ENCODE results near the gene CDK6.
"Not testable (repeated sequence)": the region's sequence is repeated elsewhere in the genome, so short reads cannot be mapped to it uniquely, and the experiment has no call there.

CDK6 gene

DNA sequence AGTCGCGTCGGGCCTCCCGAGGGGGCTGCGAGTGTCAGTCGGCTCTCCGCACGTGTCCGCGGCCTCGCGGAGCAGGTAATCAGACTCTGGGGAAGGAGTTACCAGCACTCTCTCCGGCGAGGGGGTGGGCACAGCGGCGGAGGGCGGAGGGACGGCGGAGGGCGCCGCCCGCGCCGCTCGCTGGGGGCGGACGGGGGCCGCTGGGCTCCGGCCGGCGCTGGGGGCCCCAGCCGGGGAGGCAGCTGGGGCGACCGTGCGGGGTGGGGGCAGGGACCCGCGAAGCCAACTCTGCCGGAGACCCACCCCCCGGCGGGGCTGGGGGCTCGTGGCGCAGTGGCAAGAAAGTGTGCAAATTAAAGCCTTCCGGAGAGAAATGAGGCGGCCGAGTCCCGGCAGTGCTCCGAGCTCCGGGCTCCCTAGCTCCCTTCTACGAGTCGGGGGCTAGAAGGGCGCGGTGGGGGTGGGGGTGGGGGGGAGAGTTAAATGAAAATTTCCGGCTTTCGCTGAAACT is at the start of gene CDK6:
CDK6 (minus strand) TSS at position 85 of the 511 bp plus-strand sequence. CDS start 3,250 bp downstream, outside the sequence.
- ATAC-seq = peak; percentile 21 to 22

DNA sequence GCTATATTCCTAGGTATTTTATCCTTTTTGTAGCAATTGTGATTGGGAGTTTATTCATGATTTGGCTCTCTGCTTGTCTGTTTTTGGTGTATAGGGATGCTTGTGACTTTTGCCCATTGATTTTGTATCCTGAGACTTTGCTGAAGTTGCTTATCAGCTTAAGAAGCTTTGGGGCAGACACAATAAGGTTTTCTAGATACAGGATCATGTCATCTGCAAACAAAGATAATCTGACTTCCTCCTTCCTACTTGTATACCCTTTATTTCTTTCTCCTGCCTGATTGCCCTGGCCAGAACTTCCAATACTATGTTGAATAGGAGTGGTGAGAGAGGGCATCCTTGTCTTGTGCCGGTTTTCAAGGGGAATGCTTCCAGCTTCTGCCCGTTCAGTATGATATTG is 49.7 kb upstream of the CDK6 start:
- not testable (repeated sequence) for ATAC-seq

DNA sequence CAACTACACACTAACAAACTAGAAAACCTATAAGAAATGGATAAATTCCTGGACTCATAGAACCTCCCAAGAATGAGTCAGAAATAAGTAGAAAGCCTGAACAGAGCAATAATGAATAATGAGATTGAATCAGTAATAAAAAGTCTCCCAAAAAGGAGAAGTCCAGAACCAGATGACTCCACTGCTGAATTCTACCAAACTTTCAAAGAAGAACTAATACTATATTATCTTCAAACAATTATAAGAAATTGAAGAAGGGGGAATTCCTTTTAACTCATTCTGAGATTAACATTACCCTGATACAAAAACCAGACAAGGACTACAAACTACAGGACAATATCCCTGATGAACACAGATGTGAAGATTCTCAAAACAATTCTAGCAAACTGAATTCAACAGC is 47.8 kb upstream of the CDK6 start:
- ATAC-seq = peak in 1 of 2 donors; percentile 57

DNA sequence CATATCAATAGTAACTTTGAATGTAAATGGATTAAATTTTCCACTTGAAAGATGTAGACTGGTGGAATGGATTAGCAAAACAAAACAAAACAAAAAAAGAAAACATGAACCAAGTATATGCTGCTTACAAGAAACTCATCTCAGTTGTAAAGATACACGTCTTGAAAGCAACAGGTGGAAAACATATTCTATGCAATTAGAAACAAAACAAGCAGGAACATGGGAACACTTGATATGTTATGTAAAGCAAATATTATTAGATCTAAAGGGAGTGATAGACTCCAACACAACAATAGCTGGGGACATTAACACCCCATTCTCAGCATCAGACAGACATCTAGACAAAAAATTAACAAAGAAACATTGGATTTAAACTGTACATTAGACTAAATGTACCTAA is 46.4 kb upstream of the CDK6 start:
- ATAC-seq = no peak

DNA sequence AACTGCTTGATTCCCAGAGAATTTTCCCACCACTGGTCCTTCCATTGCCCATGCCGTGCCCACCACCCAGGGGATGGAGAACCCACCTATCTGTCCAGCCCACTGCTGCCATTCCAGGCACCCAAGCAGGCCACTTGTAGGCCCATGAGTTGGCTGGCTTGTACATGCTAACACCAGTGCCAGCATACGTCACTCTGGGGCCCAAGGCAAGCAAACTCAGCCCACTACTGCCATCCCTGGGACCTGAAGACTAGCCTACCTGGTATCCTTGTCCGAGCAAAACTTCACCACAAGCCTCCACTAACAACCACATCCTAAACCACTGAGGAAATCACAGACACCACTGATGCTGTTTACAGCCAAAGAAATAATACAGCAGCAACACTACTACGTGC is 44.7 kb upstream of the CDK6 start:
- no peak for ATAC-seq

DNA sequence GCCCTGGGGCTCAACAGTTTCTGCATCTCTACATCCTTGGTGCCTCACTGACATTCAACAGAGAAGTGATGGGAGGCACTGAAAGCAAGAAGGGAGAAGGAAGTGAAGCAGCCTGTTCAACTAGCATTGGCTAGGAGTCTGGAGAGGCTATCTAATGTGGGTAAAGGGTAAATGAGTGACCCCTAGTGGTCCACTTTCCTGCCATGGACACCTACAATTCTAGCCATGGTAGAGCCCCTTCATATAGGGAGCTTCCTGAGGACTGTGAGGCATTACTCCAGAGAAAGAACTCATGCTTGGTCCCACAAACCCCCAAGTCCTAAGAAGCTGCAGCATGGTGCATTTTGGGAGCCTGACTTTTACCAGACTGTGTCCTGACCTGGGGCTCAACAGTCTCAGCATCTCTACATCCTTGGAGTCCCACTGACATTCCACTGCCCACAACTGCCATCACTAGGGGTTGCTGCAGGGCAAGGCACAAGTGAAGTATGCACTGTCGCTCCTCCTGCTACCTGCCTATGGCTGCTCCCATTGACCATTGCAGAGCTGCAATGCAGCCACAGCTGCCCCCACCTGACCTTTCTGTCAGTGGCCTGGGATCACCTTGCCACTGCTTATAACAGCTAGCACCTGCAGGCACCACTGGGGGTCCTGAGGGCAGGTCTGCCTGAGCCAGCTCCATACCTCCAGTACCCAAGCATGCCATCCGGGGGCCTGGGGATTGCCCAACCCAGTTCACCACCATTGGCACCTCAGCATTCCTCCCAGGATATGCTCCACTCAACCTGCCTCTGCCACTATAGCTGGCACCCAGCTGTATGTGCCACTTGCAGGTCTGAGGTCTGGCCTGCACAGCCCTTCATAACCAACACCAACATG is 44.1 kb upstream of the CDK6 start:
- ATAC-seq = peak in 1 of 2 donors; percentile 46

DNA sequence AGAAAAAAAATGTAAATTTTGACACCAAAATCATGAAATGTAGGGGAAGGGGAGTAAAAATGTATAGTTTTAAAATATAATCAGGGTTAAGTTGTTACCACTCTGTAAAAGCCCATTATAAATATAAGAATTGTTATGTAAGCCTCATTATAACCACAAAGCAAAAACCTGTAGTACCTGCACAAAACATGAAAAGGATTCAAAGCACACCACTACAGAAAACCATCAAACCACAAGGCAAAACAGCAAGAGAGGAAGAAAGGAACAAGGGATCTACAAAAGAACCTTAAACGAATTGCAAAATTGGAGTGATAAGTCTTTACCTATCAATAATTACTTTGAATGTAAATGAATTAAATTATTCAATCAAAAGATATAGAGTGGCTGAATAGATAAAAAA is 41.0 kb upstream of the CDK6 start:
- ATAC-seq = no peak

DNA sequence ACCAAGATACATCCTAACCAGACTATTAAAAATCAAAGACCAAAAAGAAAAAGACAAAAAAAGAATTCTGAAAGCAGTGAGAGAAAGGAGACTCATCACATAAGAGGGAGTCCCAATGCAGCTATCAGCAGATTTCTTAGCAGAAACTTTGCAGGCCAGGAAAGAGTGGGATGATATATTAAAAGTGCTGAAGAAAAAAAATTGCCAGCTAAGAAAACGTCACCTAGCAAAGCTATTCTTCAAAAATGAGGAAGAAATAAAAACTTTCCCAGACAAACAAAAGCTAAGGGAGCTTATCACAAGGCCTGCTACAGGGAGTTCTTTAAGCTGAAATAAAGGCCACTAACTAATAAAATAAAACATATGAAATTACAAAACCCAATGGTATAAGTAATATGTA is 40.5 kb upstream of the CDK6 start:
- no peak for ATAC-seq

DNA sequence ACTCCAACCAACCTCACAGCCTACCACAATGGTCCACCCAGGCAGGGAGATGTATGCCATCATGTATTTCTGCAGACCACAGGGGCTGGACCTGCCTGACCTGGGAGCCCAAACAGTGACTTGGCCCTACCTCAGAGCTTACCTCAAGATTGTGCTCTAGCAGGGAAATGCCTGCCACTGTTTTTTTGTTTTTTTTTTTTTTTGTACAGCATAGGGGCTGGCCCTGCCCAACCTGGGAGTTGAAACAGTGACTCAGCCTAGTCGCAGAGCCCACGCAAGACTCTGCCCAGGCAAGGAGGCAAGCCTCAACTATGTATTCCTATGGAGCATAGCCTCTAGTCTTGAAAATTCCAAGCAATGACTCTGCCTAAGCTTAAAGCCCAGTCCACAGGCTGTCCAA is 39.3 kb upstream of the CDK6 start:
- ATAC-seq = peak; percentile 35 to 62

DNA sequence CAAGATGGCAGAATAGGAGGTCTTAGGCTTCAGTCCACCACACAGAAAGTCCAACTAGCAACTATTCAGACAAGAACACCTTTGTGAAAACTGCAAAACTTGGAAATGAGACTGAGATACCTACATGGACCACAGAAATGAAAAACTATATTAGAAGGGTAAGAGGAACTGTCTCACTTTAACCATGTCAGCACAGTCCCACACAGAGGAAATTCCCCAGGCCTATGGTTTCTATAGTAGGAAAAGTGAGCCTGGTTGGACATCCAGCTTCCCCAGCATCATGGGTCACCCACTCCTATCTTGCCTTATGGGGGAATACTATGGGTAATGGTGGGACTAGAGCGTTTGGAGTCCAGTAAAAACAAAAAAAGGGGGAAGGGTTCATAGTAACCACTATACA is 38.8 kb upstream of the CDK6 start:
- ATAC-seq = no peak

DNA sequence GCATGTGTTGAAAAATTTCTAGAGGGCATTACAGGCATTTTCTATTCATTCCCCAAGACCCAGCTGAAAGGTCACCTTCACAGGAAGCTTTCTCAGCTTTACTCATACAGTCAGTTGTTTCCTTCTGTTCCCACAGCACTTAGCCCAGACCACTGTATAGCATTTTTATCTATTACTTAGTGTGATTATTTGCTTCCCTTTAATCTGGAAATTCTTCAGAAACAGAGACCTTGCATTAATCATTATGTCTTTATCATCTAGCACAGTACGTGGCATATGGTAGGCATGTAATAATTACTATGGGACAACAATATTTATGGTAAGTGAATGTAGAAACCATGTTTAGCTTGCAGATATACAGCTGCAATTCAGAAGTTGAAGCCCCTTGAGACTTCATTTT is 38.2 kb upstream of the CDK6 start:
- ATAC-seq = no peak

DNA sequence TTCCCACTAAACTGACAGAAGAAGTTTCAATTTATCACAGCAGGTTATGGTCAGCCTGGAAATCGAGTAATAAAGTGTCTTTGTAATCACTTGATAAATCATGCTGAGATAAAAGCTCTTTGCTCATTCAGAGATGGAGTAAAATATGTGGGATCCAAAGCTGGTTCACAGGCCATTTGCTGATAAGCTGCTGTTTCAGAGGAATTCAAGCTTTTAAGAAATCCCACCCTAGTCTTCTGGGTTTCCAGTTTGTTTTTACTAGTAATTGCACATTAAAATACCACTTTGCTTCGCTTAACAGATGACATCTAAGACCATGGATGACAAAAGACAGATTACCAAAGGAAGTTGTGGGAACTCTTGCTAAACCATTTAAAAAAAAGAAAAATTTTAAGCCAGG is 37.4 kb upstream of the CDK6 start:
- no peak for ATAC-seq

DNA sequence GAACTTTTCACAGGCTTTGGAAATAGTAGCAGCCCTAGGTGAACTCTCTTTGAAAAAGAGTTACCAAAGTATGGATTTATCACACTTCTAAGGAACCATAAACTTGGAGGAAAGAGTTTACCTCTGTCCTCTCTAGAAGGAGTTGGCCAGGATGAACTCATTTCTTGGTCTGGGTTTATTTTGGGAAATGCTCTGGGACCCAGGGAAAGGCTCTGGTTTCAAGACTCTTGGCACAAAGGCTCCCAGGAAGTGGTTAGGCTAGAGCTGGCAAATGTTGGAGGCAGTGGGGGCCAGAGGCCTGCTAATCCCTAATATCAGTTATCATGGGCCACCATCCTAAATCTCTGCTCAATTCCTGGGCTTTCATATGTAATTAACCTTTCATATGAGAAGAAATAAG is 36.3 kb upstream of the CDK6 start:
- no peak for ATAC-seq

DNA sequence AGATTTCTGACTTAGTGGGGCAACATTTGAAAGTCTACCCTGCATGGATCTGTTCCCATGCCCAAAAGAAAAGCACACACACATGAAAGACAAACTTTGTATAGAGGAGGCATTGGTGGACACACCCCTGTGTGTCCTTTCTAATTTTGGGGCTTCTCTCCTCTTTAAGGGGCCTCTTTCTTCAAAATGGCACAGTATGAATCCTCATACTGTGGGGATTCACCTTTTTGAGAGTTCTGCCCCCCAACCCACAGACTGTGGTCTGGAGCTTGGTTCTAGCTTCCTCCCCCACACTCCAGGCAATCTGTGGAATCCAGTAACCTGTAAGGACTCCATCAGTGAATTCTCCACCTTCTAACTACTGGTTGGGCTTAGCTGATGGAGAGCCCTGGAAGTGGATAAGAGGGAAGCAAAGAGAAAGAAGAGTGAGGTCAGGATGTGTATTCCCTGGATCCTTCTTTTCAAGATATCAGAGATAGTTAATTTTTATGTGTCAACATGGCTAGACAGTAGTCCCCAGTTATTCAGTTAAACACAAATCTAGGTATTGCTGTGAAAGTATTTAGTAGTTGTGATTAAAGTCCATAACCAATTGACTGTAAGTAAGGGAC is 32.4 kb upstream of the CDK6 start:
- ATAC-seq = no peak

DNA sequence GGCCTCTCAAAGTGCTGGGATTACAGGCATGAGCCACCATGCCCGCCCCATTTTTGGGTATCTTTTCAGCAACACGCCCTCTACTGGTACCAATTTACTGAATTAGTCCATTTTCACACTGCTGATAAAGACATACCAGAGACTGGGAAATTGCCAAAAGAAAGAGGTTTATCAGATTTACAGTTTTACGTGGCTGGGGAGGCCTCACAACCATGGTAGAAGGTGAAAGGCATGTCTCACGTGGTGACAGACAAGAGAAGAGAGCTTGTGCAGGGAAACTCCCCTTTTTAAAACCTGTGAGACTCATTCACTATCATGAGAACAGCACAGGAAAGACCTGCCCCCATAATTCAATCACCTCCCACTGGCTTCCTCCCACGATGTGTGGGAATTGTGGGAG is 27.8 kb upstream of the CDK6 start:
- peak; percentile 41 to 60 for ATAC-seq

DNA sequence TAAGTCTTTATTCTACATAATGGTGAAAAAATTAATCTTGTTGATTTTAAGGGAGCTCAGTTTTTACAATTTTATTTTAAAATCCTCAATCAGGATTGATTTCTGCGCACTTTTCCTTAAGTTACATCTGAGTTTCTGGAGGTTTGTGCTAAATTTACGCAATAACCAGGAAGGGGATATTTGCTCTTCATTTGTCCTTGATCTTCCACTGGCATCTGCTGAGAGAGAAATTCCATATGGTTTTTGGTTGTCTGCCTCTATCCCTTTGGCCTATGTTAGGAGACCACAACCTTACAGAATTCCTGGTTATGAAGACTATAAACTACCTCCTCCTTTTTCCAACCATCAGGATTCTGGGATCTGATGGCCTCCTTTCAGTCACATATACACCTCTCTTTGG is 20.1 kb upstream of the CDK6 start:
- ATAC-seq = no peak

DNA sequence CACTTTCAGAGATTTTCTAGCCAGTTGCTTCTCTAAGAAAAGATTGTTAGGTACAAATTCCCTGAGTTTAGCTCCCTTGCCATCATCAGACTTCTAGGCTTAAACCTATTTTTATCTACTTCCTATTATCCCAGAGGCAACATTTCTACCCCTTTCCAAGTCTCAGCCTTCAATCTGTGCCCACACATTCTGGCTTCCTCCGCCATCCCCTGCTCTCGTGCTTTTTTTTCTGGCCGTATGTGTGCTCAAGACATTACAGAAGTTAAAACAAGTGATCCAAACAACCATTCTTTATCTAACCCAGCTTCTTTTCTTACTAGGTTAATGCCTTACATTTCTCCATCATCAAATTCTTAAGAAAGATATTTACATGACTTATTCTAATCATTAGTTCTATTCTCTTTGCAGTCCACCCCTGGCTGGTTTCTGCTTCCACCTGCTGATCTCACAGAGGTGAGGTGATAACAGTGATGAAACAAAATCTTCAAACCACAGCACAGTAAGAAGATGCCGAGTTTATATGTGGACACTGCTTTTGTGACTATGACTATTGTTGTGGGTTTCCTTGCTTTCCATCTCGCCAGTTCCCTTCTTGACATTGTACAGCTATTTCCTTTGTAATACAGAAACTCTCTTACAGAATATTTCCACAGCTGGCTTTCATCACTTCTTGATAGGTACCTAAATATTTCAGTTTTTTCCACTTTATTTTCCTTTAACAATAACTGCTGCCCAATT is 18.3 kb upstream of the CDK6 start:
- ATAC-seq = peak; percentile 71 to 78

DNA sequence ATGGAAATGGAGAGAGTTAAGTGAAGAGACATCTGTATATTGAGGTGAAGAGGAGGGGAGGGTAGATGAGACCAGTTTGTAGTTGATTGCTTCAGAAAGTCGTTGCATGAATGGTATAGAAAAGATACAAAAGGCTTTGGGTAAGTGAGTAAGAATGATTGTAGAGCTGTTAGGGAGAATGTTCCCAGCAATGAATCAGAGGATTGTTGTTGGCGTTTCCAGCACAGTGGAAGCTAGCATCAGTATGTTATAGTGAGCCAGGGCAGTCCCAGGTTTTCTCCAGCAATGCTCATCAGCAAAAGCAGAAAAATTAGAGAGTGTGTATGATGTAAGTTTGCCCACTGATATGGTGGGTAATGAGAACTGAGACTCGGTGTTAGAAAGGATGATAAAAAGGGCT is 15.4 kb upstream of the CDK6 start:
- ATAC-seq = peak in 1 of 2 donors; percentile 18

DNA sequence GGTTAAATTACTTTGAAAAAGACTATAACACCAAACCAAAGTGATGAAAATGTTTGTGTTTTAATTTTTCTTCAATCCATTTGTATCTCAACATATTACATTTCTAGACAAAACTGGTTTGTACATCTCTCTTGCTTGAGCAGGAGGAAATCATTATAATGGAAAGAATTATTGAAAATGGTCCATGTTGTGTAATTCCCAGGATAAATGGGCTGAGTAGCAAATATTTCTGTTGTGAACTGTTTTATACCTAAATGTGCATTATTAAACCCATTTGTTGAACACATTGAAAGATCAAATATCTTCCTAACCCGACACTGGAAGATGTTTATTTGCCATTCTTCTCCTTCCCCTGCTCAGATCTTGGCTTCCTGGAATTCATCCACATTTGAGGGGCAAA is 14.1 kb upstream of the CDK6 start:
- no peak for ATAC-seq

DNA sequence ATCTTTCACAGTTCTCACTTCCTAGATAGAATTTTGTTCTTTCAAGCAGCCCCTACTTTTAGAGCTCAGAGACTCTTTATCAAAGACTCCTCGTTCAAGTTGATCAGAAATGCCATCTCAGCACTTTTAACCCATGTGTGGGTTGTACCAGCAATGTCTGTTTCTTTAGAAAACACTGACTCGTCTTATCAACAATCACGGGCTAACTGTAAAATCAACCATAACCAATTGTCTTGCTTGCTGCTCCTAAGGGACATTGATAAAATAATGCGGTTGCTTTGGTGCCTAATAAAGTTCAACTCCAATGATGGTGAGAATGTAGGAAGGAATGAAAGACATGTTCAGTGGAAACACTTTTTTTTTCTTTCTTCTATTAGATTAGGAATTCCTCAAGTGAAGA is 12.9 kb upstream of the CDK6 start:
- ATAC-seq = no peak

DNA sequence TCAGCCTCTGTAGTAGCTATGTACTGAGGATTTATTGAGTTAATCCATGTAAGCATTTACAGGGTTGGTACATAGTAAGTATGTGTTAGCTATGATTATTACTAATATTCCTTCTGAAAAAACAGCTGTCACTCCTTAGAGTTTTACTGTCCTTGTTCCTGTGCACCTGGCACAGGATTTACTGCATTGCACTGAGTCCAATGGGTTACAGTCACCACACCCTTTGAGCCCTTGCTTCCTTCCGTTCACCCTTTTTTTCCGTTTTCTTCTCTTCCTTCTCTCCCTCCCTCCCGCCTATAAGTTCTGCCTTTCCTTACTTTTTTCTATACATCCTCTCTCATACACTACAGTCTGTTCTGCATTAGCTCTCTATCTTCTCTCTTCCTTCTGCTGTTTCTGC is 12.5 kb upstream of the CDK6 start:
- ATAC-seq = no peak

DNA sequence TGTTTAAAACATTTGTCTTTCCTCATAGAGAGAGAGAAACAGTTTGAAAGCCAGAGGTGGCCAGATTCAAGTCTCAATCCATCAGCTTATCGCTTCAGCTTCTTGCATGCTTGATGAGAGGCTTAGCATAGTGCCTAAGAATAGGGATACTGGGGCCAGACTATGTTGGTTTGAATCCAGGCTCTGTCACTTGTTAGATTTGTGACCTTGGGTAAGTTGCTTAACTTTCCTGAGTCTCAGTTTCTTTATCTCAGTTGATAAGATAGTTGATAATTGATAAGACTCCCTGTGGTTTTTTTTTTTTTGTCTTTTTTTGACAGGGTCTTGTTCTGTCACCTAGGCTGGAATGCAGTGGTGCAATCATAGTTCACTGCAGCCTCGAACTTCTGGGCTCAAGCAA is 12.1 kb upstream of the CDK6 start:
- no peak for ATAC-seq

DNA sequence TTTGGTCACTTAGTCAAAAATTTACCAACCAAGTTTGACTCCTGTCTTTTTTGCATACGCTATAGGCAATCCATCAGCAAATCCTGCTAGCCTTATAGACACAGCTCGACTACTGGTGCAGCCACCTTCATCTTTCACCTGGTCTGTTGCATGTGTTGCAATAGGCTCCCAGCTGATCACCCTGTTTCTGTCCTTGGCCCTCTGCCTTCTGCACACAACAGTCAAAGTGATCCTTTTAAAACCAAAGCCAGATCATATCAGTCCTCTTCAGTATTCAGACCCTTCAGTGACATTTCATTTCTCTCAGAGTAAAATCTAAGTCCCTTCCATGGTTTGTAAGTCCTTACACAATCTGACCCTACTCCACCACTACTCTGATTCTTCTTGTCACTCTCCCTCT is 10.9 kb upstream of the CDK6 start:
- ATAC-seq = peak in 1 of 2 donors; percentile 17

DNA sequence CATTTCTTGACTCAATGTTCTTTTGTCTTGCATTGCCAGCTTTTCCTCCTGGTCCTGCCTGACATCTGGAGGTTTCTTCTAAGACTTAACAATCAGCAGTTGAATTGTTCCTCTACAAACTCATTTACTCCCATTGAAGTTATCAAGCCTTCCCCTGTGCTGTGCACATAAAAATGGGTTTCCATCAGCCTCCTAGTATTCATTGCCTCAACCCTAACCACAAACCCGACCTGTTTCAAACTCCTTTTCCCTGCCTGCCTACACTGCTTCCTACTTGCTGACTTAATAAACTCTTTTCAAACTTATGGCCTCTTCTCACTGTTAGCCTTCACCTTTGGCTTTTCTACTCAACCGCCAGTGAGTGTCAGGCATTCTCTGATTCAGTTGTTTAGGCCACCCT is 9.4 kb upstream of the CDK6 start:
- no peak for ATAC-seq

Measured in activated CD4-positive, CD25-positive, alpha-beta regulatory T cell treated with anti-CD3 and anti-CD28 coated beads, Interleukin-2, amount 50 U/mL, for 24 hours (primary cell).